GM19372 (cell line): ENCODE data around the gene B4GALT5.
A peak's percentile ranks its signal among the peaks of the same experiment; 100 is the strongest.
"Not testable (repeated sequence)": the region's sequence is repeated elsewhere in the genome, so short reads cannot be mapped to it uniquely, and the experiment has no call there.

Experiments used
- ATAC-seq: cut with Tn5 transposase; IDR thresholded peaks from one replicate; pipeline ENCODE4 v1.9.1; 2021; ENCODE audit warnings: mild to moderate bottlenecking, low read depth, moderate library complexity; ENCODE audit not compliant: unreplicated experiment

The B4GALT5 gene

DNA sequence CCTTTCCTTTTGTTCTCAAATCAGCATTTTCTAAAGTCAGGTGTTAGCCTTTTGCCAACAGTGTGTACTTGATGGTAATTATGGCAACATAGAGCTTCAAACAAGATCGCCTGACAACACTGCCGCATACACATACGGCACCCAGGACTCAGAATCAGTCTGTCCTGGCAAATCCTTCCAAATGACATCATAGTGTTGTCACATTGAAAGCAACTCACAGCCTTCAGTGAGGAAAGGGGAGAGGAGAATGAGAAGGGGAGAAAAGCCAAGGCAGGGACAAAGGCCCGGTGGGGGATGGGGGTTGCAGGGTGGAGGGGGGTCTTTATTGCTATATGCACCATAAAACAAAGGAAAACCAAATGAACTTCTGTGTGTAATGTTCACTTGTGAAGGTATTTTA lies 80.0 kb downstream of the B4GALT5 start:
- ATAC-seq: no peak

DNA sequence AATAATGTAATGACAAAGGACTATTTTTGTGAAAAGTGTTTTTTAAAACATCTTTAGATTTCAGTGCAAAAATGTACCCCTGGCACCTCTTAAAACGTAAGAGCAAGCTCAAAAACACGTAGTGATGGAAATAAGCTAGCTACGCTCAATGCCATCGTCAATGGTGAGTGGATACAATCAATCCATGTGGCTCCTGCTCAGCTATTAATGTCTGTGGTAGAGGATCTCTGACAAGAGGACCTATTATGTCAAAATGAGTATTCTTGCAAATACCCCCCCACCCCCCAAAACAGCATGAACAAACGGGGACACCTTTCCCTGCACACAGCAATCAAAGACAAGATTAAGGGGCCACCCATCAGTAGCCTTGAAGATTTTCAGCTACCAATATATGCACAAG lies 80.7 kb downstream of the B4GALT5 start:
- ATAC-seq: no peak

DNA sequence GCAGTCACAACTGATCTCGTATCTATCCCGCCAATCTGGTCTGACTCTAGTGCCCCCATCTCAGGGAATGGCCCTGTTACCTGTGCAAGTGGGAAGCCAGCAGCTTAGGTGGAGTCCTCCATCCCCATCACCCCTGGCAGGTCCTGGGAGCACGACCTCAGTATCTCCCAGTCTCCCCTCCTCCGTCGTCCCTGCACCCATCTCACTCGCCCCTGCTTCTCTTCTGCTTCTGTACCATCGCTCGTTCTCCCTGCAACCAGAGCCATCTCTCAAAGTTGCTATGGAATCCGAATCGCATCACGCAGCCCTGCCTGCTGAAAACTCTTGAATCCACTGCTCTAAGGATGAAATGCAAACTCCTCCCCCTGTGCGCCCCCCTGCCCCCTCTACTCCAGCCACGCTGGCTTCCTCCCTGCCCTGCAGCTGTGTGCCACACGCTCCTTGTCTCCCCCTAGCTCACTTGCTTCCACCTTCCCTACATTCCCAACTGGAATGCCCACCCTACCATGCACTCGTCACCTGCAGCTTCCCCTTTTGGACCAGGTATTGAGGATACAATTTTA lies 81.7 kb downstream of the B4GALT5 start:
- no peak for ATAC-seq

DNA sequence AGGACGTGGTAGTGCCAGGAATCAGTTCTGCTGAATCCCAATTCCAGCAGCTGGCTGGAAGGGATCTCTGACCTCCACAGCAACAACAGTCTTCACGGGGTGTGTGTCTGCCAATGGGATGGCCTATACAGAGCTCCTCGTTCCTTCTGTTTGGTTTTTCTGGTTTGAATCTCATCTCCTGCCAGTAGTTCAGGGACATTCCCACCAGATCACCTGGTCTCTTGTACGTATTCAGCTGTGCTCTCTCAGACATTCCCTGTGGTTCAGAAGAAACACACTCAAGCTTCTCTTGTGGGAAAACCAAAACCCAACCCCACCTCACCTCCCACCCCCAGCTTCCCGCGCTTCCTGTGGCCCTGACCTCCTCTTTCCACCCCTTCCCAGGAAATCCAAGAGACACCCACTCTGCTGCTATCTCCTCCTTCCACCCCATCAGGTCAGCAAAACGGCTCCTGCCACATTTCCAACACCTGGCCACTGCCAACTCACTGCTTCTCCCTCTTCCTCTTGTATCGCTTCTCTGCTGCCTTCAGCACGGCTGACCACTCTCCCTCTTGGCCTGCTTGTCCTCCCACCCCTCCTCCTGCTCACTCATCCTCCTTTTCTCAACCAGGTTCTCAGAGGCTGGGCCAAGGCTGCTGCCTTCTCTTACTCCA lies 82.5 kb downstream of the B4GALT5 start:
- ATAC-seq: peak; percentile 18

DNA sequence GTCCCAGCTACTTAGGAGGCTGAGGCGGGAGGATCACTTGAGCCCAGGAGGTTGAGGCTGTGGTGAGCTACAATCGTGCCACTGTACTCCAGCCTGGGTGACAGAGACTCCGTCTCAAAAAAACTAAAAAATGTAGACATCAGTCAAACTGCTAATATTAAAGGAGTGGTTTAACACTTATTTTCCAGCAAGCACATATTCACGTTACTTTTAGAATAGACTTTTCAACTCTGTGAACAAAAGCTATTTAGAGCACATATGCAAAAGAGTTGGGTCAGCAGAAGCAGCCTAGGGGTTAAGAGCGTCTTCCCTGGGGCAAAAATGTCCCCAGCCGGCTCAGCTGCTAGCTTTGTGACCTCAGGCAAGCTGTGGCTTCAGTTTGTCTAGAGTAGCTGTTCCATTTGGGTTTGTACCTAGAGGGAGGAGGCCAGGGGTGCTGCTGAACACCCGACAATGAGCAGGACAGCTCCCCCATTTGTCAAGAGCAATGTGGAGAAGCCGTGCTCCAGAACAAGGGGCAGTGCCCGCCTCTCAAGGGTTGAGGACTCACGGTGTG lies 83.2 kb downstream of the B4GALT5 start:
- ATAC-seq: peak; percentile 67

DNA sequence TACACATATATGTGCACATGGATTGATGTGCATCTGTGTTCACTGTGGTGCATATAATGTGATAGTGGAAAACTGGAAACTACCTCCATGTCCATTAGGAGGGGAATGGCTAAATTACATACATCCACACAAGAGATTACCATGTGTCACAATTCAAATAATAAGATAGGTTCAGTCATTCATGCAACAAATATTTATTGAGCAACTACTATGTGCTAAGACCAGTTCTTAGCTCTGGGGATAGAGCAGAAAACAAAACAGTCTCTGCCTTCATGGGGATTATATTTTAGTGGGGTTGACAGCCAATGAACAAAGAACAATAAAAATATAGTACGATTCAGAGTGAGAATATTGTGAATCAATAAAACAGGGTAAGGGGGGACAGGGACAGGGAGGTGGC lies 84.1 kb downstream of the B4GALT5 start:
- ATAC-seq: no peak

DNA sequence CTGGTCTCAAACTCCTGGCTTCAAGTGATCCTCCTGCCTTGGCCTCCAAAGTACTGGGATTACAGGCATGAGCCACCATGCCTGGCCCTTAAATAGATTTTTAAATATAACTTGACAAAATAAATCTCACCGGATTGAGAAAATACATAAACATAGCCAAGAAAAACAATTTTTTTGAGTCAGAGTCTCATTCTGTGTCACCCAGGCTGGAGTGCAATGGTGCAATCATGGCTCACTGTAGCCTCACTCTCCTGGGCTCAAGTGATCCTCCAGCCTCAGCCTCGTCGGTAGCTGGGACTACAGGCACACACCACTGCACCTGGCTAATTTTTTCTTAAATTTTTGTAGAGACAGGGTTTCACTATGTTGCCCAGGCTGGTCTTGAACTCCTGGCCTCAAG lies 85.4 kb downstream of the B4GALT5 start:
- ATAC-seq: not testable (repeated sequence)

DNA sequence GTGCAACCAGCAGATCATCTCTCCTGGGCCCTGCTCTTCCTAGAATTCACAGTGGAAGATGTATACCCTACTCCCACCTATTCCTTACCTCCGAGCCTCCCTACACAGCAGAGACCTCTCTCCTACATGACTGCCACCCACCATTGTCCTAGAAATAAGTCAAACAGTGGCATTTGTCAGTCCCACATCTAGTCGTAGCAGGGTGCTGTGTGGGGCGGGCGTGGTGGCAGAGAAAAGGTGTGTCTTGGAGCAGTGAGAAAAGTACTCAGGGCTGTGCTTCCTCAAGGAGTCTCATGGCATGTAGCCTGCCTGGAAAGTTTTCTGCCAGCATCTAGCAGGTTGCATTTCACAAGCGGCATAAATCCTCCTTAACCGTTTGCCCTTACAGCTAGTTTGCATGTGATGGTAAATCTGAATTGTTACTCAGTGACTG lies 86.3 kb downstream of the B4GALT5 start:
- no peak for ATAC-seq

DNA sequence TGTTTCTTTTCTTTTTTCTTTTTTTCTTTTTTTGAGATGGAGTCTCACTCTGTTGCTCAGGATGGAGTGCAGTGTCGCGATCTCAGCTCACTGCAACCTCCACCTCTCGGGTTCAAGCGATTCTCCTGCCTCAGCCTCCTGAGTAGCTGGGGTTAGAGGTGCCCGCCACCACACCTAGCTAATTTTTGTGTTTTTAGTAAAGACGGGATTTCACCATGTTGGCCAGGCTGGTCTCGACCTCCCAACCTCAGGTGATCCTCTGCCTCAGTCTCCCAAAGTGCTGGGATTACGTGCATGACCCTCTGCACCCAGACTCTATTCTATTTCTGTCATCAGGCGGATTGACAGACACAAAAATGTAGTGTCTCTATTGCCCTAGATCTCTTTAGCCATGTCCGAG lies 88.7 kb downstream of the B4GALT5 start:
- ATAC-seq: not testable (repeated sequence)

DNA sequence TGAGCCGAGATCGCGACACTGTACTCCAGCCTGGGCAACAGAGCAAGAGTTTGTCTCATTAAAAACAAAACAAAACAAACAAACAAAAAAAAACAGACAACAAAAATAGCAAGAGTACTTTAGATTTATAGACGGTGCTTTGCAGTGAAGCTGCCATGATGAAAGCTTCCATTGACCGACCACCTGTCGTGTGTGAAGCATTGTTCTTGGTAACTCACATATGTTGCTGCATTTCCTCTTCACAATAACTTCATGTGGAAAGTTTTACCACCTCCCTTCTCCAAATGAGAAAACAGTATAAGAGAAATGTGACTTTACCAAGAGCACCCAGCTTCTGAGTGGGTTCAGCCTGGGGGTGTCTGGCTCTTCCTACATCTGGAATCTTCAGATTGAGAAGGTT lies 89.4 kb downstream of the B4GALT5 start:
- ATAC-seq: no peak

DNA sequence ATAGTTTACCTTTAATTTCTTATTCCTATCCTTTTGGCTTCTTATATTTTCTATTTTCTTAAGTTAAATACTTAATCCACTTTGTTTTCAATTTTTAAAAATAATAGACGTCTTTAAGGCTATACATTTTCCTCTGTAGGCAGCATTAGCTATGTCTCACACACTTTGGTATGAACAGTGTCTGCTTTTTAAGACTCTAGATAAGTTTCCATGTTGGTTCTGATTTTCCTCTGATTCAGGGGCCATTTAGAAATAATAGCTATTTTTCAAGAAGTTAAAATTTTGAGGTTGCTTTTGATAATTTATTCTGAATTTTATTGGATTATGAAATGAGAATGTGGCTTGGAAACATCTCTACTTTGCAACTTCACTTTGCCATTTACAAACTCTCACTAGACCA lies 91.4 kb downstream of the B4GALT5 start:
- no peak for ATAC-seq

DNA sequence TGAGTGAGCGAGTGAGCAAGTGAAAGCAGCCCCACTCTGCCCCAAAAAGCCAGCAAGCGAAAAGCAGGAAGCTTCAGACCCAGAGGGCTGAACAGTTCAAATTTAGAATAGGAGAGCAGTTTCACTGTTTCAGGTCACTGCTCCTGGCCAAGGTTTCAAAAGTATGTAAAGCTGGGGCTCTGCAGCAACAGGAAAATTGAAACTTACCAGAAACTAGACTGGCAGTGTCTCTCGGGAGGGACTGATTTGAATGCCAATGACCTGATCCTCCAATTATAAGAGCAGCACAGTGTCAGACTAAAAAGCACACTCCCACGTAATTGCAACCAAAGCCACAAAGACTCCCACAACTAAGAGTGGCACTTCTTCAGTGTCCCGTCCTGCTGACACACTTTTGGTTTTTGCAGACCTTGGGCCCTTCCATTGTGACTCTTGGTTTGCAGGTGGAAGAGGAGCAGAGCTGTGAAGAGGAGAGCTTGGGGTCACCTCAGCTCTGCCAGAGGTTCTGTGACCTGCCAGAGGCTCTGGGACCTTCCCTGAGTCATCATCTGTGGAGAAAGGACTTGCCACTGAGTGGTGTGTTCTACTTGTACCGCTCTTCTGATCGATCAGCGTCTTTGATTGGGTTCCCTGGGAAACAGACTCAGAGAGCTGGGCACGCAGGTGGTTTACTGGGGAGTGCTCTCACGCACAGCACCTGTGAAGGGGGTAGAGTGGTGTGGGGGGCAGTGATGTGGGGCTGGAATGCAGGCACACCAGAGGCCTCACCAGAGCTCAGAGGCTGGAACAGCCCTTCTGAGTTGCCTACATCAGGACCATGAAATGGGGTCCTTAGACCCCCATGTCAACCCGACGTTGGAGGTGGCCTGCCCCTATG lies 93.1 kb downstream of the B4GALT5 start:
- ATAC-seq: peak; percentile 73

DNA sequence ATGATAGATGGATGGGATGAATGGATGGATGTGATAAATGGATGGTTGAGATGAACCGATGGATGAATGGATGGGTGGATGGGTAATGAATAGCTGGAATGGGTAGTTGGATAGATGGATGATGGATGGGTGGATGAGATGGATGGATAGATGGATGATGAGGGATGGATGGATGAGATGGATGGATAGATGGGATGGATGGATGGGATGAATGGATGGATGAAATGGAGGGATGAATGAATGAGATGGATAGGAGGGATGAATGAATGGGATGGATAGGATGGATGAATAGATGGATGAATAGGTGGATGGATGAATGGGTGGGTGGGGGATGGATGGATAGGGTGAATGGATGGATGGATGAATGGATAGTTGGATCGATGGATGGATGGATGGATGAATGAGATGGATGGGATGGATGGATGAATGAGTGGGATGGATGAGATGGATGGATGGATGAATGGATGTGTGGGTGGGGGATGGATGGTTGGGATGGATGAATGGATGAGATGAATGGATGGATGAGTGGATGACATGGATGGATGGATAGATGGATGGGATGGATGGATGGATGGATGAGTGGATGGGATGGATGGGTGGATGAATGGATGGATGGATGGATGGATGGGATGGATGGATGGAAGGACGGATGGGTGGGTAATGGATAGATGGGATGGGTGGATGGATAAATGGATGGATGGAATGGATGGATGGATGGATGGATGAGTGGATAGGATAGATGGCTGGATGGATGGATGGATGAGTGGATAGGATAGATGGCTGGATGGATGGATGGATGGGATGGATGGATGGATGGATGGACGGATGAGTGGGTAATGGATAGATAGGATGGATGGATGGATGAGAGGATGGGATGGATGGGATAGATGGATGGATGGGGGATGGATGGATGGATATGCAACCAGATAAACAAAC lies 94.3 kb downstream of the B4GALT5 start:
- no peak for ATAC-seq

DNA sequence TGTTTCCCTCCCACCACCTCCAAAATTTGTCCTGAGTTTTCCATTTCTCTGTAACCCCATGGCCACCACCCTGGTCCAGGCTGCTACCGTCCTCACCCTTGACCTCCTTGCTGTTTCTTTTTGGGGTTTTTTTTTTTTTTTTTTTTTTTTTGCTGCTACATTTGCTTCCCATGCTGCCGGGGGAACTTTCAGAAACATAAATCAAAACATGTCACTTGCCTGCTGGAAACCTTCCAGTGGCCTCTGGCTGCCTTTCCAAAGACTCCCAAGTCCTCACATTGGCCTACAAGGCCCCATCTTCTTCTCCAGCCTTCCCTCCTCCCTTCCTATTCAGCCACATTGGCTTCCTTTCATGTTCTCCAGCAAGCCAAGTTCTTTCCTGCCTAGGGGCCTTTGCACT lies 95.4 kb downstream of the B4GALT5 start:
- no peak for ATAC-seq

DNA sequence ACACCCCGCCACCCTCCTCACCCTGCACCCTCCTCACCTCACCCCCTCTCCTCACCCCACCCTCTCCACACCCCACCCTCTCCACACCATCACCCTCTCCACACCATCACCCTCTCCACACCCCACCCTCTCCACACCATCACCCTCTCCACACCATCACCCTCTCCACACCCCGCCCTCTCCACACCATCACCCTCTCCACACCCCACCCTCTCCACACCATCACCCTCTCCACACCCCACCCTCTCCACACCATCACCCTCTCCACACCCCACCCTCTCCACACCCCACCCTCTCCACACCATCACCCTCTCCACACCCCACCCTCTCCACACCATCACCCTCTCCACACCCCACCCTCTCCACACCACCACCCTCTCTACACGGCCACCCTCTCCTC lies 96.3 kb downstream of the B4GALT5 start:
- ATAC-seq: not testable (repeated sequence)

DNA sequence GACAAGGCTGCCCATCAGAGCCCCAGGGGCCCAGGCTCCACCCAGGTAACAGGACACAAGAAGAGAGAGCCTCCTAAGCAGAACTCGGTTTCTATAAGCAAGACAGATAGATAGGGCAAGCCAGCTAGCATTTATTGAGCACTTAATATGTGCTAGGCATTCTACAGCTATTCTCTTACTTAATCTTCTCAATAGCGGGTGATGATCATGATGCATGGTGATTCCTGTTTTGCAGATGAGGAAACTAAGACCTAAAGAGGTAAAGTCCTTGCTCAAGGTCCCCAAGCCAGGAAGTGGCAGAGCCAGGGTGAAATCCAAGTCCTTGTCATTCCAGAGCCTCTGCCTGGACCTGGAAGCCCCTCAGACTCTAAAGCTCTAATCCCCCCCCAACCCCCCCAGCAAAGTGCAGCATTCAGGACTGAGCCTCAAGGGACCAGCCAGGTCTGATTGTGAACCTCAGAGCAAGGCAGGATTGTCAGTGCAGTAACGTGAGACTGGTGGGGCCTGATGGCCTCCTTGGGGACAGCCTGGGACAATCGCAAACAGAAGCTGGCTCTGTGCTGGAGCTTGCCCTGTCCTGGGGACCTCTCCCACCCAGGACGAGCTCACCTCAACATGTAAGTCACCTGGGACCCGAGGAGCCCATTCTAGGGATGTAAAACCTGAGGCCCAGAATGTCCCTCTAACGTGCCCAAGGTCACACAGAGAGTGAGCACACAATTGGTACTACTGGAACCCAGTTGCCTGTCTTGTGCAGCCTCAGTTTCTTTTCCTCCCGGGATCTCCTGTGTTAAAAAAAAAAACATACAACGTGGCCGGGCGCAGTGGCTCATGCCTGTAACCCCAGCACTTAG lies 97.3 kb downstream of the B4GALT5 start:
- no peak for ATAC-seq

DNA sequence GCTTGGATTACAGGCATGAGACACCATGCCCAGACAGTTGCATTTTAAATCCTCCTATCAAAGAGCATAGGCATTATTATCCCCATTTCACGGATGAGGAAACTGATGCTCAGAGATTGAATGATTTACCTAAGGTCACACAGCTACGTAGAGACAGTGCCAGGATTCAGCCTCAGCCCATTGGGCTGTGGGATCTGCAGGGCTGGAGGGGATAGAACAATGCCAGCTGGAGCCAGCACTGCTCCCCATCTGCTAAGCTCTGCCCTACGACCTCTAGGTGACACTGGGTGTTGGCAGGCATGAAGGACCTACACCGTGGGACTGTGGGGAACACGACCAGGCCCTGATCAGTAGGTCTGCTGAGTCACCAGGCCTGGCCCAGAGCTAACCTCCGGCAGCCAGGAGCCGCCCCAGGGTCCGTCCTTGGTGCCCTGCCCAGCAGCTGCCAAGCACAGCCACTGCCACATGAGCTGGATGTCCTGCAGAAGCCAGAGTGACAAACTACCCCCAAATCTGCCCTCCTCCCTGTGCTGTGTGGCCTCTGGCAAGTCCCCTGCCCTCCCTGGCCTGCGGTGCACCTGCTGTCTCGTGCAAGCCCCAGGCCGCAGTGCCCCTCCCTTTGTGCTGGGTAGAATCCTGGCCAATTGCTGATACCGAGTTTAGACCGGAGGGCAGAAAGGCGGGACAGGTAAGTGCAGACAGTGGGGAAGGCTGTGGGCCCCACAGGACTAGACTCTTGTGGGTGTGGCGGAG lies 98.1 kb downstream of the B4GALT5 start:
- ATAC-seq: no peak

DNA sequence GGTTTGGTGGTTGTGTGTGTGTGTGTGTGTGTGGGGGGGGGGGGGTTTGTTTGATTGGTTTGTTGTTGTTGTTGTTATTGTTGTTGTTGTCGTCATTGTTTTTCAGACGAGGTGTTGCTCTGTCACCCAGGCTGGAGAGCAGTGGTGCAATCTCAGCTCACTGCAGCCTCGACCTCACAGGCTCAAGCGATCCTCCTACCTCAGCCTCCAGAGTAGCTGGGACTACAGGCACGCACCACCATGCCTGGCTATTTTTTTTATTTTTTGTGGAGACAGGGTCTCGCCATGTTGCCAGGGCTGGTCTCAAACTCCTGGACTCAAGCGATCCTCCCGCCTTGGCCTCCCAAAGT lies 98.7 kb downstream of the B4GALT5 start:
- ATAC-seq: not testable (repeated sequence)
